Stimulated activated memory B cell treated with anti-CD40 and anti-IgM and Interleukin-4, amounts not matched to agents 10 μg/mL and 1 μg/mL and 100 μg/mL, for 72 hours (primary cell): Measurements from ENCODE around the gene AQP6.

ENCODE experiments used
- ATAC-seq: fragments of 150-1000 bp; cut with Tn5 transposase; 2 replicates; pipeline ENCODE4 v1.10.0; 2021
- H3K27ac Mint-ChIP-seq: one replicate; pipeline ENCODE4 v1.8.0; 2022; ENCODE audit warnings: mild to moderate bottlenecking, mixed read lengths
- H3K27me3 Mint-ChIP-seq: one replicate; pipeline ENCODE4 v1.8.0; 2022; ENCODE audit warnings: mixed read lengths
- H3K36me3 Mint-ChIP-seq: one replicate; pipeline ENCODE4 v1.8.0; 2022; ENCODE audit warnings: mixed read lengths
- H3K4me1 Mint-ChIP-seq: one replicate; pipeline ENCODE4 v1.8.0; 2022; ENCODE audit warnings: mixed read lengths
- H3K4me3 Mint-ChIP-seq: one replicate; pipeline ENCODE4 v1.8.0; 2022; ENCODE audit warnings: mild to moderate bottlenecking, moderate library complexity, mixed read lengths
- H3K9me3 Mint-ChIP-seq: one replicate; pipeline ENCODE4 v1.8.0; 2022; ENCODE audit warnings: mixed read lengths

Gene AQP6, protein sequence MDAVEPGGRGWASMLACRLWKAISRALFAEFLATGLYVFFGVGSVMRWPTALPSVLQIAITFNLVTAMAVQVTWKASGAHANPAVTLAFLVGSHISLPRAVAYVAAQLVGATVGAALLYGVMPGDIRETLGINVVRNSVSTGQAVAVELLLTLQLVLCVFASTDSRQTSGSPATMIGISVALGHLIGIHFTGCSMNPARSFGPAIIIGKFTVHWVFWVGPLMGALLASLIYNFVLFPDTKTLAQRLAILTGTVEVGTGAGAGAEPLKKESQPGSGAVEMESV

DNA sequence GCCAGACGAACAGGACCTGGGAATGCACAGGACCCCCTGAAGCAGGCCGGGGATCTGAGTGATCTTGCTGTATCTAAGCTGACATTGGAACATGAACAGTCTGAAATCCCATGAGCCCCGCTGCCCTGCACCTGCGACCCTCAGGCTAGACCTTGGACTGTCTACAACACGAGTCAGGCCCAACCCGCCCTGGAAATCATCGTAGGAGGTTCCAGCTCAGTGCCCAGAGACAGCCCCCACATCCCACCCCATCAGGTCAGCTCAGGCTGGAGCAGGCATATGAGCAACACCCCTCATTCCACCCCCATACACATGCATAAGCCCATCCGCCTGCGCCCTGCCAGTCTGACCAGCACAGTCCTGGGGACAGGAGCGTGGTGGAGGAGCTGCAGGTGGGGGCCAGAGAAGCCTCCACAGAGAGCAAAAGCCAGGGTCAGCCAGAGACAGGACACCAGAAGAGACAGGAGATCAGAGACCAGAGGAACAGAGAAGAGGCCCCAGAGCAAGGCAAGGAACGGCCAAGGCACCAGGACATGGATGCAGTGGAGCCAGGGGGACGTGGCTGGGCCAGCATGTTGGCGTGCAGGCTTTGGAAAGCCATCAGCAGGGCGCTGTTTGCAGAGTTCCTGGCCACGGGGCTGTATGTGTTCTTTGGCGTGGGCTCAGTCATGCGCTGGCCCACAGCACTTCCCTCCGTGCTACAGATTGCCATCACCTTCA lies at the start of gene AQP6:
AQP6 (plus strand) TSS at position 307 of the 720 bp plus-strand sequence; CDS start at position 534, 227 bp downstream.
- no peak for ATAC-seq
- no peaks in the 10 kb centered on the region for H3K4me1 Mint-ChIP-seq
- H3K27ac Mint-ChIP-seq = no peak within 1 kb of the TSS
- H3K9me3 Mint-ChIP-seq = no peaks in the 10 kb centered on the region
- no peak within 1 kb of the TSS for H3K4me3 Mint-ChIP-seq
- no peaks in the 10 kb centered on the region for H3K27me3 Mint-ChIP-seq
- no peaks in the 10 kb centered on the region for H3K36me3 Mint-ChIP-seq

DNA sequence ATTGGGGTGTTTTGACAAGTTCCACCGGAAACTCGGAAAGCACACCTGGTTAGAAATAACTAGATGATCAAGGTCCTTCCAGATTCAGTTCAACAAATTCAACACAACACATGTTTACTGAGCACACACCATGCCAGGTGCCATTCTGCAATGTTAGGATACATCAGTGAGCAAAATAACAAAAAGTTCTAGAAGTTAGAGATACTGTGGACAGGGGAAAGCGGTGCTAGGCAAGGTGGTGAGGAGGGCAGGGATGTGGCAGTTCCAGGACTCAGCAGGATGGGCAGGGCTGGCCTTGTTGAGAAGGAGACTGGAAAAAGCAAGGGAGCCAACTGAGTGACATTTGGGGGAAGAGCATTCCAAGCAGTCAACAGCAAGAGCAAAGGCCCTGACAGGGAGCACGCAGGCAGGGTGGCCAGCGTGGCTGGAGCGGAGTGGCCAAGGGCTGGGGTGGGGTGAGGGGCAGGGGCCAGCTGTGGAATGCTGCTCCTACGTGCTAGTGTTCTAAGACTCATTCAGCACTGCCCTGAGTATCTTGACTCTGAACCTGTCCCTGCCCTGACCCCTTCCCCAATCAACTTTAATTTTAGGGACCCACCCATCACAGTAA lies 49.6 kb upstream of the AQP6 start:
- no peak overlapping the region for H3K4me3 Mint-ChIP-seq

DNA sequence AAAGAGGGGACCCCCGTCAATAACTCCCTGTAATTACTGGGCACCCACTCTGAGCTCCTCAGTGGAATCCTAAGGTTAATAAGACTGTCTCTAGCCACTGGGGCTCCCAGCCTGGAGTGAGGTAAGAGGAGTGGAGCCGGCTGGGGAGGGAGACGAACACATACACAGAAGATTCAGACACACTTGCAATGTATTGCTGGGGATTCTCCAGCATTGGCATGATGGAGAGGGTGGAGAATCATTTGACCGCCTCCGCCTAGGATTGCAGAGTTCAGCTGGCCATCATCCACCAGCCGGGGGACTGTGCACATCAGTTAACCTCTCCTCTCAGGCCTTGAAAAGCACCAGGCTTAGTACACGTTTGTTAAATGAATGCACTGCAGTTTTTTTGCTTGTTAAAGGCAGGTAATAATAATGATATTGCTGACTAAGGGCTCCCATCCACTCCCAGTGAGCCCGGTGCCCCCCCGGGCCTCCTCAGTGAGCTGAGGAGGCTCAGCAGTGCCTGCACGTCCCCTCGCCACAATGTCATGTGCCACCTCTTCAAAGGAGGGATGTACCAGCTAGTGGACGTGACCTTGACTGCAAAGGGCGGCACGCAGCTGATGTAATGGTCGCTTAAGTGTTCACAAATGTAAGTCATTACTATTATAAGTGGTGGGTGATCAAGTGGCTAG lies 48.7 kb upstream of the AQP6 start:
- no peak for ATAC-seq
- H3K4me1 Mint-ChIP-seq = no peaks in the 10 kb centered on the region
- no peak overlapping the region for H3K4me3 Mint-ChIP-seq
- no peaks in the 10 kb centered on the region for H3K9me3 Mint-ChIP-seq
- H3K36me3 Mint-ChIP-seq = no peaks in the 10 kb centered on the region
- no peak overlapping the region for H3K27ac Mint-ChIP-seq
- peaks cover 25% of the 10 kb centered on the region for H3K27me3 Mint-ChIP-seq

More for the DNA sequence above, 49.6 kb upstream of the AQP6 start:
- H3K4me1 Mint-ChIP-seq = no peaks in the 10 kb centered on the region
- peaks cover 21% of the 10 kb centered on the region for H3K27me3 Mint-ChIP-seq
- ATAC-seq = no peak
- no peak overlapping the region for H3K27ac Mint-ChIP-seq
- no peaks in the 10 kb centered on the region for H3K9me3 Mint-ChIP-seq
- H3K36me3 Mint-ChIP-seq = no peaks in the 10 kb centered on the region

DNA sequence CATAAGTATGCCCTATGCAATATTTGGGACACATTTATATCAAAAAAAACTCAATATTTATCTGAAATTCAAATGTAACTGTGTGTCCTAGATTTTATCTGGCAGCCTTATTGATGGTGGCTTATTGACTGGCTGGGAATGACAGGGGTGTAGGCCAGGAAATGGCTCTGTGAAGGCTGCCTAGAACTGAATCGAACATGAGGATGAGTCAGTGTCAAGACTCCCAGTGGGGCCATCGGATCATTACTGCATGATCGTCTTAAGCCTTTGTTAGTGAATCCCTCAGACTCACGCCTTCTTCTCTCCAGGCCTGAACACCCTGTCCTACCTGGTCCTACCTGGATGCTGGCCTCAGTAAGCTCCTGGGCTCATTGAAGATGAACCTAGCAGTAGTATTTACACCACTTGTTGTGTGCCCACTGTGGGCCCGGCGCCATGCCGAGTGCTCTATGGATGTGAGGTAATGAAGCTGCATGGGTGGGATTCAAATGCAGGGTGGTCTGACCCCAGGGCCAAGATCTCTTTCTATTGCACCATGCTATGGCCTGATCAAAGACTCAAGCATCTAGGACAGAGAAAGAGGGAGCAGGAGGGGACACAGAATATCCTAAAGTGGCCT lies 48.0 kb upstream of the AQP6 start:
- Mint-ChIP-seq H3K4me1 (no peaks in the 10 kb centered on the region), H3K36me3 (no peaks in the 10 kb centered on the region)
- no peak for ATAC-seq

DNA sequence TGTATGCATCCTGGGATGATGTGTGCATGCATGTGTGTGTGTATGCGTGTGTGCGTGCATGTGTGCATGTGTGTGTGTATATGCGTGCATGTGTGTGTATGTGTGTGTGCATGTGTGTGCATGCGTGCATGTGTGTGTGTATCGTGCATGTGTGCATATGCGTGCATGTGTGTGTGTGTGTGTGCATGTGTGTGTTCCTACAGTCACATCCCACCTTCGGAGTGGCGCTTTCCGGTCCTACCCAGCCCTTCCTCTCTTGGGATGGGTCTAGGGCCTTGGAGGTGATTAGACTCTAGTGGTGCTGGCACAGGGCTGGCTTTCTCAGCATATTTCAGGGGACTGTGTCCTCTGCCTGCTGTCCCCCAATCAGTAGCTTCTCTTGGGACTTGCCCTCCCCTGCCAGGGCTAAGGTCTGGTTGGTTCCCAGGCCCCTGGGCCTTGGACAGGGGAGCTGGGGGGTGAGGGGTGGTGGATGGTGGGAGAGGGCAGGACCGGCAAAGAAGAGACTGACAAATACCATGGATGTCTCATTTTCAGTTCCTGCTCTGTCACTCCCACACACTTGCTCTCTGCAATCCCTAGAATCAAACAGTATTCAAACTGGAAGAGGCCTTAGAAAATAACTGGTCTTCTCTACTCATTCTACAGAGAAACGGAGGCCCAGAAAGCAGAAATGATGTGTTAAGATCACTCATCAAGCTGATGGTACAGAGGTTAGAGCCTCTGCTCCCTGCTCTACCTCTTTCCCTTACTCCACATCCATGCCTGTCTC lies 47.1 kb upstream of the AQP6 start:
- H3K9me3 Mint-ChIP-seq = no peaks in the 10 kb centered on the region
- H3K36me3 Mint-ChIP-seq = no peaks in the 10 kb centered on the region
- H3K27ac Mint-ChIP-seq = no peak overlapping the region
- H3K4me1 Mint-ChIP-seq = no peaks in the 10 kb centered on the region
- no peak overlapping the region for H3K4me3 Mint-ChIP-seq
- peaks cover 26% of the 10 kb centered on the region for H3K27me3 Mint-ChIP-seq
- ATAC-seq = no peak

More for the DNA sequence above, 48.0 kb upstream of the AQP6 start:
- Mint-ChIP-seq H3K27ac (no peak overlapping the region), H3K9me3 (no peaks in the 10 kb centered on the region), H3K27me3 (peaks cover 25% of the 10 kb centered on the region), H3K4me3 (no peak overlapping the region)

DNA sequence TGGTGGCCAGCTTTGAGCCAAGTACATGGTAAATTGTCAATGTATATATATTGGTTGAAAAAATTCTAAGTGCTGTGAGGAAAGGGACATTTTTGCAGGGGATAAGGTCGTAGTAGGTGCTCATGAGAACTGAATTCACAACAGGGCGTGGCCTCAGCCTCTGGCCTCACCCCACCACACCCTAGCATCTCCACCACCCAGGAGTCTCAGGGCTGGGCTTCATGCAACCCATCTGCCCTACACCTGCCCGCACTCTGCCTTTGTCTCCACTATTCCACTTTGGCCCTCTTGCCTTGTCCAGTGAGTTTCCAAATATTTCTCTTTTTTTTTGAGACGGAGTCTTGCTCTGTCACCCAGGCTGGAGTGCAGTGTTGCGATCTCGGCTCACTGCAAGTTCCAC lies 44.3 kb upstream of the AQP6 start:
- no peak overlapping the region for H3K27ac Mint-ChIP-seq
- H3K27me3 Mint-ChIP-seq = peaks cover 16% of the 10 kb centered on the region
- H3K4me3 Mint-ChIP-seq = no peak overlapping the region
- H3K4me1 Mint-ChIP-seq = no peaks in the 10 kb centered on the region
- no peak for ATAC-seq
- H3K9me3 Mint-ChIP-seq = no peaks in the 10 kb centered on the region
- H3K36me3 Mint-ChIP-seq = no peaks in the 10 kb centered on the region

DNA sequence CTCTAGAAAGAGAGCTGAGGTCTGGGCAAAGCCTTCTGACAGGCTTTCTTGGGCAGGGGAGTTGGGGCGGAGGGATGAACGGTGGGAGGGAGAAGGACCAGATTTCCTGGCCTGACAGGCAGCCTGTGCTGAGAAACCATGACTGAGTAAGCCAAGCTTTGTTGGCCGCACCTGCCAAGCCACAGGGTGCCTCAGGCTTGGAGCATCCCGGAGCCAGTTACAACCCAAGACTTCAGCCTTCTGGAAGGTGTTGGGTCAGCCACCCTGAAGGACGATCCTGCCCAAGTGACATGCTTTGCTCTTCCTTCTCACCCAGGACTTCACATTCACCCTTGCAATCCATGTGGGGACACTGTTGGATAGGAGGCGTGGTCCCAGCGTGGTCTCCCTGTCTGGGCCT lies 43.2 kb upstream of the AQP6 start:
- no peaks in the 10 kb centered on the region for H3K4me1 Mint-ChIP-seq
- no peak overlapping the region for H3K4me3 Mint-ChIP-seq
- no peaks in the 10 kb centered on the region for H3K36me3 Mint-ChIP-seq
- H3K27me3 Mint-ChIP-seq = peaks cover 21% of the 10 kb centered on the region
- peak; percentile 10 for ATAC-seq
- no peaks in the 10 kb centered on the region for H3K9me3 Mint-ChIP-seq
- no peak overlapping the region for H3K27ac Mint-ChIP-seq

DNA sequence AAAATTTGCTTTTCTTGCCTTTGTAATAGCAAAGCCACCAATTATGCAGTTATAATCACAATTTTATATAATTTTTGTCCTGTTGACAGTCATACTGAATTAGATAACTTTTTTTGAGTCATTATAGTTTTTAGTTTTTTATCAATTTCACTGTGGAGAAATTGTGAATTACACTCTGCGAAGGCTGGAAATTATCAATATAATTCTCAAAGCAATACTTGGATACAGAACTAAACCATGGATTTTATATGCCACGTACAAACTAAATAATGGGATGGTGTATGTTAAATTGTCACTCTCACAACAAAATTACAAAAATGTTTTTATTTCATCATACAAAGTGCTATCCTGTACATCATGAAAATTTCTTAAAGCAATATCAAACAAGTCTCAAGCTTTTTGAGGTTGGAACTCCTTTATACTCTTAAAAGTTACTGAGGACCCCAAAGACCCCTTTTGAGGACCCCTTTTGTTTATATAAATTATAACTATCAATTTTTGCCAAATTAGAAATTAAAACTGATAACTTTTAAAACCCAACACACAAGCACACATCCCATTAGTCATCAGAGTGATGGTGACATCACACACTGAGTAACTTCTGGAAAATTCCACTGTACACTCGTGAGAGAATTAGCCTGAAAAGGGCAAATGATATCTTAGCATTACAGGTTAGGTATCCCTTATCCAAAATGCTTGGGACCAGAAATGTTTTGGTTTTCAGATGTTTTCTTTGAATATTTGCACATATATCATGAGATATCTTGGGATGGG lies 42.0 kb upstream of the AQP6 start:
- Mint-ChIP-seq H3K9me3 (no peaks in the 10 kb centered on the region), H3K27me3 (peaks cover 32% of the 10 kb centered on the region)
- no peak for ATAC-seq

DNA sequence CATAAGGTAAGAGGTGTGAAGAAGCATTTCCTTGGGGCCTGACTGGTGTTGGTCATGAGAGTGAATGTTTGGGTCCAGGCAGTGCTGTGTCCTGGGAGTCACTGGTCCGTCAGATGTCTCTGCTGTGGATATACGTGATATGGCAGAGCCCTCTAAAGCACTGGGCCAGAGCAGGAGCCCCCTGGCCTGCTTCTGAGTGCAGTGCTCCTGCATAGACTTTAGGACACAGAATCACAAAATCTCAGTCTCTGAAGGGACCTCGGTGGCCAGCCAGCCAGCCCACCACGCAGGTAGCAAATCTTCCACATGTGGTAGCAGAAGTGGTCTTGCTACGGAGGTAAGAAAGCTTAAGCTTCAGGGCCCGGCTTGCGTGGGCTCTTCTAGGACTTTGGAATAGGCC lies 40.7 kb upstream of the AQP6 start:
- H3K9me3 Mint-ChIP-seq = no peaks in the 10 kb centered on the region
- no peaks in the 10 kb centered on the region for H3K36me3 Mint-ChIP-seq
- H3K4me3 Mint-ChIP-seq = no peak overlapping the region
- no peak overlapping the region for H3K27ac Mint-ChIP-seq
- H3K4me1 Mint-ChIP-seq = no peaks in the 10 kb centered on the region
- peaks cover 32% of the 10 kb centered on the region for H3K27me3 Mint-ChIP-seq
- no peak for ATAC-seq

More for the DNA sequence above, 42.0 kb upstream of the AQP6 start:
- no peaks in the 10 kb centered on the region for H3K4me1 Mint-ChIP-seq
- no peaks in the 10 kb centered on the region for H3K36me3 Mint-ChIP-seq
- H3K27ac Mint-ChIP-seq = no peak overlapping the region
- no peak overlapping the region for H3K4me3 Mint-ChIP-seq

DNA sequence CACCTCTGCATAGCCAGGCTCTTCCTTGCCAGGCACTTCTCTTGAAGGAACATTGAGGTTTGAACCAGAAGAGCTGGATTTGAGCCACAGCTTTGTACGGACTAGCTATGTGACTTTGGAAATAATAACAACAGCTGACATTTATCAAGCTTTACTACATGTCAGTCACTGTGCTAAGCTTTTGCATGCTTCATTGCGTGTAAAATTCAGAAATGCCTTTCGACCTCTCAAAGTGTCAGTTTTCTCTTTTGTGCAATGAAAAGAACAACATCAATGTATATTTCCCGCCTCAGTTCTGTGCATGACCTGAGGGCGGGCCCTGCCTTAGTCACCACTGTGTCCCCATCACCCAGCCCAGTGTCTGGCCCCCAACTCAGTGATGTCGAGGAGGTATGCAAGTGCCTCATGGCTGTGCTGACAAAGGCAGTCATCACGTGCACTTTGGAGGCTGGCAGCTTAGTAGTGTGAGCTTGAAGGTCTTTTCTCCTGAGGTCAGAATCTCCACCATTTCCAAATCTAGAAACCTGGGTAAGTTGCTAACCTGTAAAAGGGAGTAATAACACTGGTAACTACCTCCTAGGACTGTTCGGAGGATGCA lies 40.1 kb upstream of the AQP6 start:
- ATAC-seq = no peak
- H3K27me3 Mint-ChIP-seq = peaks cover 32% of the 10 kb centered on the region
- H3K27ac Mint-ChIP-seq = no peak overlapping the region
- H3K4me3 Mint-ChIP-seq = no peak overlapping the region
- H3K36me3 Mint-ChIP-seq = no peaks in the 10 kb centered on the region
- H3K4me1 Mint-ChIP-seq = no peaks in the 10 kb centered on the region
- H3K9me3 Mint-ChIP-seq = no peaks in the 10 kb centered on the region

DNA sequence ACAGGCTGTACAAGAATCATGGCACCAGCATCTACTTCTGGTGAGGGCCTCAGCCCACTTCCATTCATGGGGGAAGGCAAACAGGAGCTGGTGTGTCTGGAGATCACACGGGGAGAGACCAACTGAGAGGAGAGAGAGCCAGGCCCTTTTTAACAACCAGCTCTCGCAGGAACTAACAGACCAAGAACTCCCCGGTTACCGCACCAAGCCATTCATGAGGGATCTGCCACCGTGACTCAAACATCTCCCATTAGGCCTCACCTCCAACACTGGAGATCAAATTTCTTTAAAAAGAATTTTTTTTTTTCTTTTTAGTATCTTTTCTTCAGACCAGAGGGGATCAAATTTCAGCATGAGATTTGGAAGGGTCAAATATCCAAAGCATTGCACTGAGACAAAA lies 39.0 kb upstream of the AQP6 start:
- no peak overlapping the region for H3K4me3 Mint-ChIP-seq
- ATAC-seq = no peak
- peaks cover 30% of the 10 kb centered on the region for H3K27me3 Mint-ChIP-seq
- H3K4me1 Mint-ChIP-seq = no peaks in the 10 kb centered on the region
- no peaks in the 10 kb centered on the region for H3K36me3 Mint-ChIP-seq
- no peak overlapping the region for H3K27ac Mint-ChIP-seq
- no peaks in the 10 kb centered on the region for H3K9me3 Mint-ChIP-seq

DNA sequence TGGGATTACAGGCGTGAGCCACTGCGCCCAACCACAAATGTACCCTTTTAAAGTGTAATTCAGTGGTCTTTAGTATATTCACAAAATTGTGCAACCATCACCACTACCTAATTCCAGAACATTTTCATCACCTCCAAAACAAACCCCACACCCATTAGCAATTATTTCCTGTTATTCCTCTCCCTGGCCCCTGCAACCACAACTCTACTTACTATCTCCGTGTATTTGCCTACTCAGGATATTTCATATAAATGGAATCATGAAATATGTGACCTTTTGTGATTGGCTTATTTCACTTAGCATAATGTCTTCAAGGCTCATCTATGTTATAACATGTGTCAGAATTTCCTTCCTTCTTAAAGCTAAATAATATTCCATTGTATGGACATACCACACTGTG lies 38.2 kb upstream of the AQP6 start:
- no peaks in the 10 kb centered on the region for H3K9me3 Mint-ChIP-seq
- peaks cover 23% of the 10 kb centered on the region for H3K27me3 Mint-ChIP-seq
- no peak overlapping the region for H3K4me3 Mint-ChIP-seq
- no peaks in the 10 kb centered on the region for H3K36me3 Mint-ChIP-seq
- no peak for ATAC-seq
- no peak overlapping the region for H3K27ac Mint-ChIP-seq
- H3K4me1 Mint-ChIP-seq = no peaks in the 10 kb centered on the region

DNA sequence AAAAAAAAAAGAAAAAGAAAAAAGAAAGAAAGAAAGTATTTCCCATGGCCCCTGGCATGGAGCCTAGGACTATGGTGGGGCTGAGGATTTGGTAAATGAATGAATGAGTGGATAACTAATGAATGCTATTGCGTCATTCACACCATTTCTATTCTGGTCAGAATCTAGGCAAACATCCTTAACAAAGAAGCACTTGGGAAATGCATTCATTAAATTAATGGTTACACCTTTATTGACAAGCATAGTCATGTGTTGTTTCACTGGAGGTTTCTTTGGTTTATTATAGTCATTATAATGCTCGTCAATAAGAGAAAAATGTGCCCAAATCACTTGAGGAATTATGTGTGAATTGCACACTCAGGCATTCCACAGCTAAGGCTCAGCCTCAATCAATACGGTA lies 35.8 kb upstream of the AQP6 start:
- Mint-ChIP-seq H3K27ac (no peak overlapping the region), H3K4me3 (no peak overlapping the region), H3K4me1 (peaks cover 4% of the 10 kb centered on the region), H3K36me3 (no peaks in the 10 kb centered on the region), H3K27me3 (peaks cover 16% of the 10 kb centered on the region), H3K9me3 (no peaks in the 10 kb centered on the region)
- ATAC-seq = no peak
